Uterus (tissue), 2 donors: ENCODE measurements around the gene CCDC57.

Source experiments
- CTCF ChIP-seq, 4 experiments: fragments of 200-600 bp in 2 of 4; fragments of 450-650 bp in 2 of 4; sonication (generic) in 2 of 4; IDR thresholded peaks; one replicate each; pipeline ENCODE4 v1.5.1; 2016 to 2019; ENCODE audit warnings: antibody characterized with exemption in 4 of 4, mild to moderate bottlenecking in 2 of 4, moderate library complexity in 1 of 4
- POLR2A ChIP-seq, 2 donors: fragments of 450-650 bp; IDR thresholded peaks; one replicate each; pipeline ENCODE4 v1.6.1; 2016; ENCODE audit warnings: antibody characterized with exemption in 2 of 2, mild to moderate bottlenecking in 1 of 2, moderate library complexity in 1 of 2

GRCh38 chr17:82178499-82179261, 34.0 kb downstream of the CCDC57 start:
- no peak for TF ChIP-seq POLR2A (IDR thresholded peaks at IDR 0.05)
- no peak for TF ChIP-seq CTCF (IDR thresholded peaks at IDR 0.05)
